Gastrocnemius medialis (tissue), 4 donors: ENCODE results near the gene HK3. TPM values are rescaled to one million over a fixed set of nuclear protein-coding genes. Genes with fewer than 3 reads are reported as not detected.

Experiments
- ATAC-seq, 2 donors: fragments of 150-250 bp; one replicate each; pipeline ENCODE4 v1.9.1; 2016
- DNase-seq, 2 donors: peaks; one replicate each; pipeline ENCODE4 v3.0.0-alpha.2; 2019
- H3K27ac ChIP-seq, 4 donors: fragments of 200-600 bp; sonication (generic); 1 replicate in 1 of 4; 2 replicates in 3 of 4; pipeline ENCODE4 v1.5.1; 2016 to 2018; ENCODE audit warnings: mild to moderate bottlenecking in 2 of 4, moderate library complexity in 1 of 4
- H3K27me3 ChIP-seq, 3 donors: fragments of 200-600 bp; sonication (generic) in 2 of 3; 1 replicate in 1 of 3; 2 replicates in 2 of 3; pipeline versions ENCODE4 v1.5.1 to v1.6.0; 2016 to 2019; ENCODE audit warnings: mild to moderate bottlenecking in 1 of 3, moderate library complexity in 1 of 3
- H3K36me3 ChIP-seq, 2 donors: fragments of 200-600 bp; sonication (generic) in 1 of 2; one replicate each; pipeline ENCODE4 v1.5.1; 2017 to 2018
- H3K4me1 ChIP-seq, 2 donors: fragments of 200-600 bp; sonication (generic) in 1 of 2; one replicate each; pipeline ENCODE4 v1.5.1; 2016 to 2017; ENCODE audit warnings: mild to moderate bottlenecking in 2 of 2
- H3K4me3 ChIP-seq, 4 donors: fragments of 200-600 bp; sonication (generic) in 3 of 4; 1 replicate in 1 of 4; 2 replicates in 3 of 4; pipeline ENCODE4 v1.5.1; 2016 to 2019; ENCODE audit warnings: mild to moderate bottlenecking in 2 of 4
- H3K9me3 ChIP-seq, 3 donors: fragments of 200-600 bp; sonication (generic) in 2 of 3; 1 replicate in 1 of 3; 2 replicates in 2 of 3; pipeline ENCODE4 v1.5.1; 2016 to 2019
- CTCF ChIP-seq, 5 experiments: fragments of 450-650 bp in 3 of 5; fragments of 200-600 bp in 2 of 5; sonication (generic) in 2 of 5; IDR thresholded peaks in 4 of 5; conservative IDR thresholded peaks in 1 of 5; 1 replicate in 4 of 5; 2 replicates in 1 of 5; pipeline ENCODE4 v1.5.1; 2016 to 2019; ENCODE audit warnings: antibody characterized with exemption in 5 of 5, mild to moderate bottlenecking in 3 of 5, moderate library complexity in 3 of 5
- POLR2A ChIP-seq, 2 donors: fragments of 450-650 bp; IDR thresholded peaks; one replicate each; pipeline ENCODE4 v1.6.1; 2017; ENCODE audit warnings: antibody characterized with exemption in 2 of 2, mild to moderate bottlenecking in 2 of 2, moderate library complexity in 2 of 2
- in situ Hi-C, 4 donors: fragments of 200-750 bp; cut with MboI; loops; one replicate each; pipeline versions ENCODE4 v1.15.0 to v1.8.0; 2017; ENCODE audit warnings: low sequenced_read_pairs in 4 of 4
- intact Hi-C: fragments of 100-400 bp; cut with DNase I; formaldehyde crosslinking; loops from one replicate; pipeline ENCODE4 v1.15.1; 2023; ENCODE audit warnings: low total_unique reads
- total RNA-seq, 4 donors: library from RNA; depleted of rRNA; stranded (reverse); fragments of >200 nt; gene quantifications; one replicate each; pipeline versions ENCODE4 v1.1.0 to v1.2.3, GENCODE V29; 2016

HK3 gene
- total RNA-seq, 4 donors from 2014 or later = 0.53 to 2.6 (median 2.4) TPM

GRCh38 chr5:176833286-176833685, 65.9 kb downstream of the HK3 start:
- Histone ChIP-seq H3K9me3 (no peaks in the 10 kb centered on the region), H3K27ac (no peak overlapping the region), H3K27me3 (peaks cover 0 to 16% (median 0%) of the 10 kb centered on the region in 3 donors), H3K36me3 (no peaks in the 10 kb centered on the region), H3K4me1 (no peaks in the 10 kb centered on the region), H3K4me3 (no peak overlapping the region)
- DNase-seq = no peak
- no peak for TF ChIP-seq CTCF (IDR thresholded peaks at IDR 0.05 in 4 of 5, conservative IDR thresholded peaks at IDR 0.05 in 1 of 5)
- TF ChIP-seq POLR2A (IDR thresholded peaks at IDR 0.05) = no peak
- in situ Hi-C loops (no loop called here), intact Hi-C loops (no loop called here)
- no peak for ATAC-seq

- H3K27ac ChIP-seq = no peak overlapping the region
- H3K4me1 ChIP-seq = no peaks in the 10 kb centered on the region
- no peaks in the 10 kb centered on the region for H3K36me3 ChIP-seq
- intact Hi-C loops = no loop called here
- DNase-seq = no peak
- no peak for ATAC-seq
- no peak overlapping the region for H3K4me3 ChIP-seq
- H3K9me3 ChIP-seq = no peaks in the 10 kb centered on the region
- in situ Hi-C loops = no loop called here
- H3K27me3 ChIP-seq = peaks cover 0 to 16% (median 0%) of the 10 kb centered on the region in 3 donors
- TF ChIP-seq POLR2A (IDR thresholded peaks at IDR 0.05) = no peak
- TF ChIP-seq CTCF (IDR thresholded peaks at IDR 0.05 in 4 of 5, conservative IDR thresholded peaks at IDR 0.05 in 1 of 5) = no peak
Observed at GRCh38 chr5:176832162-176832561, 67.0 kb downstream of the HK3 start.

- TF ChIP-seq POLR2A (IDR thresholded peaks at IDR 0.05) (no peak), CTCF (IDR thresholded peaks at IDR 0.05 in 4 of 5, conservative IDR thresholded peaks at IDR 0.05 in 1 of 5) (no peak)
- intact Hi-C loops = no loop called here
Observed at GRCh38 chr5:176831425-176831824, 67.7 kb downstream of the HK3 start.

GRCh38 chr5:176830995-176831423, 68.1 kb downstream of the HK3 start:
- intact Hi-C loops = no loop called here

More at GRCh38 chr5:176831425-176831824, 67.7 kb downstream of the HK3 start:
- no peak overlapping the region for H3K27ac ChIP-seq
- ATAC-seq (no peak), DNase-seq (no peak)
- H3K9me3 ChIP-seq = no peaks in the 10 kb centered on the region
- H3K27me3 ChIP-seq = peaks cover 0 to 16% (median 0%) of the 10 kb centered on the region in 3 donors
- H3K4me1 ChIP-seq = no peaks in the 10 kb centered on the region
- no peaks in the 10 kb centered on the region for H3K36me3 ChIP-seq
- H3K4me3 ChIP-seq = no peak overlapping the region
- in situ Hi-C loops = no loop called here

More at GRCh38 chr5:176830995-176831423, 68.1 kb downstream of the HK3 start:
- Histone ChIP-seq H3K27ac (no peak overlapping the region), H3K4me3 (no peak overlapping the region), H3K4me1 (no peaks in the 10 kb centered on the region), H3K9me3 (no peaks in the 10 kb centered on the region), H3K36me3 (no peaks in the 10 kb centered on the region), H3K27me3 (peaks cover 0 to 16% (median 0%) of the 10 kb centered on the region in 3 donors)
- in situ Hi-C loops = no loop called here
- ATAC-seq (no peak), DNase-seq (no peak)
- TF ChIP-seq CTCF (IDR thresholded peaks at IDR 0.05 in 4 of 5, conservative IDR thresholded peaks at IDR 0.05 in 1 of 5) (no peak), POLR2A (IDR thresholded peaks at IDR 0.05) (no peak)

Other genes starting within 250 kb of the HK3 start
- under 1 TPM in 2 of 4 donors, not detected in 2; 0.10 to 0.55 TPM for gene UNC5A, start 88.8 kb downstream of the HK3 start, total RNA-seq
- 10 to 100 TPM; 10.4 to 24.3 (median 20.2) TPM for gene UIMC1, start 107.4 kb upstream of the HK3 start, total RNA-seq
- gene ZNF346, start 123.3 kb upstream of the HK3 start, total RNA-seq = 1 to 10 TPM; 5.2 to 8.0 (median 6.8) TPM
- 1 to 10 TPM in 3 of 4 donors, under 1 TPM in 1; 0.56 to 5.0 (median 2.5) TPM for gene FGFR4, start 187.6 kb upstream of the HK3 start, total RNA-seq
- 10 to 100 TPM; 25.4 to 32.7 (median 29.0) TPM for gene NSD1, start 234.4 kb upstream of the HK3 start, total RNA-seq